Adrenal gland (tissue), 5 donors: ENCODE results near the gene SDR42E2.

Source experiments
- CTCF ChIP-seq, 6 experiments: fragments of 450-650 bp in 4 of 6; fragments of 200-600 bp in 2 of 6; sonication (generic) in 1 of 6; IDR thresholded peaks; 1 replicate in 5 of 6; 2 replicates in 1 of 6; pipeline versions ENCODE4 v1.5.1 to v1.8.0; 2016 to 2021; ENCODE audit warnings: antibody characterized with exemption in 6 of 6, mild to moderate bottlenecking in 2 of 6, moderate library complexity in 1 of 6
- POLR2A ChIP-seq, 2 donors: fragments of 450-650 bp; IDR thresholded peaks; one replicate each; pipeline ENCODE4 v1.6.1; 2017; ENCODE audit warnings: antibody characterized with exemption in 2 of 2, mild to moderate bottlenecking in 2 of 2, moderate library complexity in 1 of 2
- donor health status: DM: no; HTN: no; CAD: no.

GRCh38 chr16:22161999-22162655 is at the start of gene SDR42E2:
- TF ChIP-seq CTCF (IDR thresholded peaks at IDR 0.05) (no peak), POLR2A (IDR thresholded peaks at IDR 0.05) (no peak)
